HUES6 (cell line): ENCODE data around the gene ZNF581.

Experiments
- H3K27ac ChIP-seq: 2 replicates; pipeline ENCODE4 v1.7.0; 2013; ENCODE audit warnings: low read depth, mild to moderate bottlenecking, low read length, inconsistent platforms
- H3K27me3 ChIP-seq: 2 replicates; pipeline ENCODE4 v1.6.1; 2013; ENCODE audit warnings: low read length; ENCODE audit not compliant: control insufficient read depth, insufficient read depth
- H3K36me3 ChIP-seq: 2 replicates; pipeline ENCODE4 v1.6.1; 2013; ENCODE audit warnings: low read length; ENCODE audit not compliant: control insufficient read depth, insufficient read depth
- H3K4me1 ChIP-seq: 2 replicates; pipeline ENCODE4 v1.6.1; 2013; ENCODE audit warnings: low read length; ENCODE audit not compliant: control insufficient read depth, insufficient read depth
- H3K4me3 ChIP-seq: 2 replicates; pipeline ENCODE4 v1.5.1; 2013; ENCODE audit warnings: low read depth, low read length
- H3K9ac ChIP-seq: one replicate; pipeline ENCODE4 v1.6.1; 2013; ENCODE audit warnings: mild to moderate bottlenecking, low read length
- H3K9me3 ChIP-seq: 2 replicates; pipeline ENCODE4 v1.6.1; 2013; ENCODE audit warnings: low read depth, low read length; ENCODE audit not compliant: control insufficient read depth, insufficient read depth

ZNF581 gene

DNA sequence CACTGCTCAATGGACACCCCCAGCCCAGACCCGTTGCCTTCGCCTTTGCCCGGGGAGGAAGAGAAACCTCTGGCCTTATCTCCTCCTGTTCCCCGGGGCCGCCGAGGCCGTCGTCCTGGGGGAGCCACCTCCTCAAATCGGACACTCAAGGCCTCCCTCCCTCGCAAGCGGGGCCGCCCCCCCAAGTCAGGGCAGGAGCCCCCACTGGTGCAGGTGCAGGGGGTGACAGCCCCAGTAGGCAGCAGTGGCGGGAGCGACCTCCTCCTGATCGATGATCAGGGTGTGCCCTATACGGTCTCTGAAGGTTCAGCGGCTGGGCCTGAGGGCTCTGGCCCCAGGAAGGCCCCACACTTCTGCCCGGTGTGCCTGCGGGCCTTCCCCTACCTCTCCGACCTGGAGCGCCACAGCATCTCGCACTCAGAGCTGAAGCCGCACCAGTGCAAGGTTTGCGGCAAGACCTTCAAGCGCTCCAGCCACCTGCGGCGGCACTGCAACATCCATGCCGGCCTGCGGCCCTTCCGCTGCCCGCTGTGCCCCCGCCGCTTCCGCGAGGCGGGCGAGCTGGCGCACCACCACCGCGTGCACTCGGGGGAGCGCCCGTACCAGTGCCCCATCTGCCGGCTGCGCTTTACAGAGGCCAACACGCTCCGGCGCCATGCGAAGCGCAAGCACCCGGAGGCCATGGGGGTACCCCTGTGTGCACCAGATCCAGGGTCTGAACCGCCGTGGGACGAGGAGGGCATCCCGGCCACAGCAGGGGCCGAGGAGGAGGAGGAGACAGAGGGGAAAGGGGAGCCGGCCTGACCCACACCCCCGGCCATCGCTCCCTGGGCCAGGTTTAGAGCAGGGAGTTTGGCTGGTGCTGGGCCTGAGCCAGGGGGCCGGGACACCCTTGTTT, 41.1 kb upstream of the ZNF581 start:
- Histone ChIP-seq H3K4me3 (no peak overlapping the region), H3K36me3 (peaks cover 3% of the 10 kb centered on the region; the same call in 1 of the 2 replicates), H3K9me3 (no peaks in the 10 kb centered on the region), H3K9ac (no peak overlapping the region), H3K27me3 (no peaks in the 10 kb centered on the region), H3K27ac (no peak overlapping the region), H3K4me1 (peaks cover 23% of the 10 kb centered on the region)

DNA sequence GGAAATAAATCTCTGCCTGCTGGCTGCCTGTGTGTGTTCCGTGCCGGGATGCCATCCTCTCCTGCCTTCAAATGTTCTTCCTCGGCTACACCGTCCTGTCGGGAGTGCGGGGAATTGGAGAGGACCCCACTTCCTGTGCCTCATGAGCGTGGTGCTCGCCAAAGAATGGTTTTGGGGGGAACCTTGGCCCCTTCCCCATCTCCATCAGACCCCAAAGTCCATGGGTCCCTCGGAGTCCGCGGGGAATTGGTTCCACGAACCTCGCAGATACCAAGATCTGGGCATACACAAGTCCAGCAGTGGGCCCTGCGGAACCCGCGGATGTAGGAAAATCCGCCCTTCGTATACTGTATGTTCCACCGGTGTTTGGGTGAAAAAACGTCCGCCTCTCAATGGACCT, 40.3 kb upstream of the ZNF581 start:
- Histone ChIP-seq H3K4me3 (0 out of 2 replicates have a peak overlapping the region, but pooled peaks have one; percentile 16), H3K27ac (no peak overlapping the region), H3K36me3 (peaks cover 3% of the 10 kb centered on the region; the same call in 1 of the 2 replicates), H3K27me3 (no peaks in the 10 kb centered on the region), H3K9ac (no peak overlapping the region), H3K9me3 (no peaks in the 10 kb centered on the region), H3K4me1 (peaks cover 19% of the 10 kb centered on the region)

DNA sequence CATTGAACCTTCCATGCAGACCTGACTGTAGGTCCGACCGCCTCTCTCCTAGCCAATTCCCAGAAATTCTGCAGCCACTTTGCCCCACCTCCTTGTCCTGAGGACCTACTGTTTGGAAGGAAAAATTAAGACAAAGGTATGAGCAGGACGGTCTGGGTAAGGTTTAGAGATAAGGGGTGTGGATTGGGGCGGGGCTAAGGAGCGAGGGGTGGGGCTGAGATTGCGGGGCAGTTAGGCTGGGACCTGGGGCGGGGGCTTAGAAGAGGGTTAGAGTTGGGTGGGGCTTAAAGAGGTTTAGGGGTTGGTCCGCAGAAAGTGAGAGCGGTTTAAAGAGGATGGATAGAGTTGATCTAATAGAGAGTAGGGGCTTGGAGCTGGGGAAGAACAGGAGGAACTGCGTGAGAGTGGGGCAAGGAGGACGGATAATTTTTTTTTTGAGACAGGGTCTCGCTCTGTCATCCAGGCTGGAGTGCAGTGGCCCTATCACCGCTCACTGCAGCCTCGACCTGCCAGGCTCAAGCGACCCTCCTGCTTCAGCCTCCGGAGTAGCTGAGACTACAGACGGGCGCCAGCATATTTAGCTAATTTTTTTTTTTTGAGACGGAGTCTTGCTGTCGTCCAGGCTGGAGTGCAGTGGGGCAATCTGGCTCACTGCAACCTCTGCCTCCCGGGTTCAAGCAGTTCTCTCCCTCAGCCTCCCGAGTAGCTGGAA, 39.7 kb upstream of the ZNF581 start:
- no peaks in the 10 kb centered on the region for H3K27me3 ChIP-seq
- H3K9me3 ChIP-seq, result no peaks in the 10 kb centered on the region
- H3K27ac ChIP-seq, result no peak overlapping the region

DNA sequence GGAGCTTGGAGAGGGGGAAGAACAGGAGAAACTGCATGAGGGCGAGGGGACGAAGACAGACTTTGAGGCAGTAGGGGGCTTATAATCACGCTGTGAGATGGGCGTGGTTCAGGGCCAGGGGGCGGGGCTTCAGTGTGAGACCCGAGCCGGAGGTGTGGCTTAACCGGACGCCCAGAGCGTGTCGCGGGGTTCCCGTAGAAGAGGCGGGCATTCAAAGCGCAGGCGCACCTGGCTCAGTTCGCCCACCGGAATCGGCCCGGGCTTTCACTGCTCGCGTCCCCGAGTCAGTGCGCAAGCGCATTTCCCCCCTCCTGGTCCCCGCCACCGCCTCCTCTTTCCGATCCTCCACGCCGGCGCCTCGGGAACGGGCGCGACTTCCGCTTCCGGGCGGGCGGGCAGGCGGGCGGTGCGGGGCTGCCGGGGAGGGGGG, 38.2 kb upstream of the ZNF581 start:
- Histone ChIP-seq H3K9ac (peak overlapping the region; percentile 71), H3K9me3 (no peaks in the 10 kb centered on the region), H3K4me3 (peak overlapping the region; percentile 66), H3K36me3 (peaks cover 15% of the 10 kb centered on the region; the same call in 1 of the 2 replicates), H3K4me1 (peaks cover 13% of the 10 kb centered on the region), H3K27ac (peak overlapping the region; percentile 64; the same call in 1 of the 2 replicates), H3K27me3 (no peaks in the 10 kb centered on the region)

More for the DNA sequence above, 39.7 kb upstream of the ZNF581 start:
- Histone ChIP-seq H3K36me3 (peaks cover 6% of the 10 kb centered on the region; the same call in 1 of the 2 replicates), H3K4me1 (peaks cover 13% of the 10 kb centered on the region), H3K9ac (no peak overlapping the region), H3K4me3 (peak overlapping the region; percentile 16; the same call in 1 of the 2 replicates)

DNA sequence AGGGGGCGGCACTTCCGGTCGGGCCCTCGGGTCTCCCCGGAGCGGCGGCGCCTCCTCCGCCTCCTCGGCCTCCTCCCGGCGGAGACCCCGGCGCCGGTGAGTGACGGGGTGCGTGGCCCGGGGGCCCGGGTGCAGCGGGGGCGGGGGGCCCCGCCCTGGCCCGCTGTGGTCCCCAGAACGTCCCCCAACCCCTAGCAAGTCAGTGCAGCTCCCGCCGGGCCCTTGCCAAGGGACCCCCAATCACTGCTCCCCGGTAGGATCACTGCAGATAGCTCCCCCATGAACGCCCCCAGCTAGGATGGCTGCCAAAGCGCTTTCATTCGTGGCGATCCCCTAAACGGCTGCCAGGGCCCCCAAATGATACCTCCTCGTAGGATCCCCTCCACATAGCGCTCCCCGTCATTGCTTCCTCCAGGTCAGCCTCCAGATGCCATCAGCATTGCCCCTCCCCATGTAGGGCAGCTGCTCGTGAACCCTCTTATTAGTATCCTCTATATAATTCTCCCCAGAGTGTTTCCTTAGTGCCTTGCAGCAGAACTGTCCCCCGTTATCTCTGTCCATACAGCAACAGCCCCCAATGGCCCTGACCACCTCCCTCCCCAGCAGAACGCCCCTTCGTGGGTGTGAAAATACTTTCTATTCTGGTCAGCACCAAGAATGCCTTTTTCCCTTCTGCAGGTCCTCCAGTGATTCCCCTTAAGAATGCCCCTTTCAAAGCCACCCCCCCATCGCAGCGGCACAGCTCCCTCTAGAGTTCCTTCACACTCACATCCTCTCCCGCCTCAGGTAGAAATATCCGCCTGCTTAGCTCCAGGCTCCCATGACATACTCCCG, 37.6 kb upstream of the ZNF581 start, which contains the start of gene ZNF865:
ZNF865 (plus strand) TSS at position 11 of the 834 bp plus-strand sequence. CDS start 7,972 bp downstream, outside the sequence.
- Histone ChIP-seq H3K36me3 (peaks cover 15% of the 10 kb centered on the region; the same call in 1 of the 2 replicates), H3K9ac (peak within 1 kb of the TSS; percentile 74), H3K4me1 (peaks cover 13% of the 10 kb centered on the region), H3K27ac (peak within 1 kb of the TSS; percentile 77; the same call in 1 of the 2 replicates), H3K4me3 (peak within 1 kb of the TSS; percentile 77), H3K9me3 (no peaks in the 10 kb centered on the region), H3K27me3 (no peaks in the 10 kb centered on the region)

DNA sequence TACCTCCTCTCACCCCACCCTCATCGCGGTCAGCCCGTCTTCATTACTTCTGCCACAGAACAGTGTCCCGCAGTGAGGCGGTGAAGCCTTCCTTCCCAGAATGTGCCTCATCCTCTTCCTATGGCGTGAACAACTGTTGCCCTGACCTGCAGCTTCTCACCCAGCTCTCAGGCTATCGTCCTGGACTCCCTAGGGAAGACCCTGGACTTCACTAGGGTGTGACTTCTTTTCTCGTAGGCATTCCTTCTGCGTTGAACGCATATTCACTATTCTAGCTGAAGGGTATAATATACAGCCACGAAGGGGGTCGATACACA, 37.0 kb upstream of the ZNF581 start:
- Histone ChIP-seq H3K27me3 (no peaks in the 10 kb centered on the region), H3K27ac (no peak overlapping the region), H3K9ac (peak overlapping the region; percentile 53), H3K4me3 (peak overlapping the region; percentile 77), H3K9me3 (no peaks in the 10 kb centered on the region), H3K4me1 (peaks cover 13% of the 10 kb centered on the region), H3K36me3 (peaks cover 15% of the 10 kb centered on the region; the same call in 1 of the 2 replicates)

DNA sequence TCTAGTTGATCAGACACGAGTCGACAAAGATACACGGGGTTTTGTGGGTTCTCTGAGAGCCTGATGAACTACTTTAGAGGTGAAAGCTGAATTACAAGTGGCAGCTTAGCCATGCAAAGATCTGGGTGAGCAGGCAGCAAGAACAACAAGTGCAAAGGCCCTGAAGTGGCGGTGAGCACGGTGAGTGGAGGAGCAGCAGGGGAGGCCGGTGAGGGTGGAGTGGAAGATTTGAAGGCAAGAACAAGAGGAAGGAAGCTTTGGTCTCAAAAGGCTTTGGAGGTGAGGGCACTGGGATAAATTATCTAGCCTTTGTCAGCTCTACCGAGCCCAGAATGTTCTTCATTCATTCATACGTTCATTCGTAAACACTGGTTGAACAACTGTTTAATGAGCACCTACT, 36.6 kb upstream of the ZNF581 start:
- no peaks in the 10 kb centered on the region for H3K27me3 ChIP-seq
- no peaks in the 10 kb centered on the region for H3K9me3 ChIP-seq
- H3K9ac ChIP-seq, result peak overlapping the region; percentile 53
- peak overlapping the region; percentile 77 for H3K4me3 ChIP-seq
- H3K36me3 ChIP-seq, result peaks cover 15% of the 10 kb centered on the region; the same call in 1 of the 2 replicates
- peaks cover 13% of the 10 kb centered on the region for H3K4me1 ChIP-seq
- no peak overlapping the region for H3K27ac ChIP-seq

DNA sequence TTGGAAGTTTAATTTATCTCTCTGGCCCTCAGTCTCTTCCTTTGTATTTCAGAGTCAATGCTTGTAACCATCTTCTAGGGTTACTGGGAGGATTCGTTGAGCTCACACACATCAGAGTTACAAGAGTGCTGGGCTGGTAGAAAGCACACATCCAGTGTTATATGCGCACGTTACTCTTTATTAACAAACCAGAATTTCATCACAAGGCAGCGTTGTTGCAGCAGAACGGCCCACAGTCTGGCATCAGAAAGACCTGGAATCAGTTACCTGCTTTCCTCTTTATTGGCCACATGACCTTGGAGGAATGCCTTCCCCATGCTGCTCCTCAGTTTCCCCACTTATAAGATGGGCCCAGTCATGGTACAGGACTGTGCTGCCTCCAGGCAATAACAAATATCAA, 34.1 kb upstream of the ZNF581 start:
- H3K4me1 ChIP-seq, result peaks cover 9% of the 10 kb centered on the region
- peaks cover 15% of the 10 kb centered on the region; the same call in 1 of the 2 replicates for H3K36me3 ChIP-seq
- H3K27me3 ChIP-seq, result no peaks in the 10 kb centered on the region
- H3K9me3 ChIP-seq, result no peaks in the 10 kb centered on the region
- H3K27ac ChIP-seq, result no peak overlapping the region
- H3K9ac ChIP-seq, result no peak overlapping the region
- H3K4me3 ChIP-seq, result no peak overlapping the region

DNA sequence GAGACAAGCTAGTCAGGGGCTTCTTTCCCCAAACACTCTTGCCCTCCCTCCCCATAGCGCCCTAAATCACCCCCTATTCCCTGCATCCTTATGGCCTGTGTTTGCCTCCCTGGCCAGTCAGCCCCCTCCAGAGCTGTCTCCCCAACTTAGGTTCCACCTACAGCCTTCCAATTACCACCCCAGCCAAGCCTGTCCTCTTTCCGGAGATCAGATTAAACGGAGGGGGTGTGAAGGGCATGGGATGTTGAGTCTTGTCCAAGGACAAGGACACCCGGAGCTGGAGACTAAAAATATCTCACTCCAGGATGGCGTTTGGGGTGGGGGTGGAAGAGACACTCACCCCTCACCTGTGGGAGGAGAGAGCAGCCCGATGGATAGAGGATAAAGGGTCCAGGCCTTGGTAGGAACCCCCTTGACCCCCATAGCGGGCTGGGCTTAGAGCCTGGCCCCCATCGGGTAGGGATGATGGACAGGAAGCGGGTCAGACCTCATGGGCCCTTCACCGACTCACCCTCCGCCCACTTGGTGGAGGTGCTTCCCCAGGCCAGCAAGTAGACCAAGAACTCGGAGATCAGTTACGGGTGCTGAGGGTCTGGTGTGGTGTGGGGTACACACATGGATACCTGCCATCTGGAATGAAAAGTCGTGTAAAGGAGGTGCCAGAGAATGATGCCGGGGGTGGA, 32.0 kb upstream of the ZNF581 start:
- Histone ChIP-seq H3K27me3 (no peaks in the 10 kb centered on the region), H3K9me3 (no peaks in the 10 kb centered on the region), H3K4me1 (peaks cover 4% of the 10 kb centered on the region), H3K9ac (no peak overlapping the region), H3K27ac (no peak overlapping the region), H3K4me3 (no peak overlapping the region), H3K36me3 (peaks cover 31% of the 10 kb centered on the region)
